Mammary epithelial cell (primary cell): ENCODE results near the gene EPN3.

Experiments used
- CTCF ChIP-seq, 2 donors: IDR thresholded peaks in 1 of 2; conservative IDR thresholded peaks in 1 of 2; 2 replicates each; pipeline ENCODE4 v1.5.1; 2011 to 2012; ENCODE audit warnings: inconsistent platforms in 2 of 2, low read length in 2 of 2, mild to moderate bottlenecking in 2 of 2, control low read depth in 1 of 2, low read depth in 1 of 2; ENCODE audit not compliant: insufficient read depth in 1 of 2; ENCODE audit errors: extremely low read depth in 1 of 2
- EZH2 ChIP-seq: IDR thresholded peaks from 2 replicates; pipeline ENCODE4 v1.6.1; 2012; ENCODE audit warnings: low read length, inconsistent platforms, borderline replicate concordance

- no peak for TF ChIP-seq CTCF (conservative IDR thresholded peaks at IDR 0.05 in 1 of 2, IDR thresholded peaks at IDR 0.05 in 1 of 2; ENCODE audit: extremely low read depth in 1 of 2, insufficient read depth in 1 of 2, low read depth in 1 of 2, low read length in 2 of 2)
- no peak for TF ChIP-seq EZH2
These were observed 41.5 kb downstream of the EPN3 start for GRCh38 chr17:50573866-50574611.
